NCI-H2196 treated with DMSO at 0.1 percent for 48 hours (cell line): ENCODE data around the gene RUSF1.
"Not testable (repeated sequence)": the region's sequence is repeated elsewhere in the genome, so short reads cannot be mapped to it uniquely, and the experiment has no call there.

ENCODE experiments used
- DNase-seq: peaks from one replicate; lab custom pipeline; 2025; ENCODE audit not compliant: unreplicated experiment; lab: John Stamatoyannopoulos, UW

The RUSF1 gene

DNA sequence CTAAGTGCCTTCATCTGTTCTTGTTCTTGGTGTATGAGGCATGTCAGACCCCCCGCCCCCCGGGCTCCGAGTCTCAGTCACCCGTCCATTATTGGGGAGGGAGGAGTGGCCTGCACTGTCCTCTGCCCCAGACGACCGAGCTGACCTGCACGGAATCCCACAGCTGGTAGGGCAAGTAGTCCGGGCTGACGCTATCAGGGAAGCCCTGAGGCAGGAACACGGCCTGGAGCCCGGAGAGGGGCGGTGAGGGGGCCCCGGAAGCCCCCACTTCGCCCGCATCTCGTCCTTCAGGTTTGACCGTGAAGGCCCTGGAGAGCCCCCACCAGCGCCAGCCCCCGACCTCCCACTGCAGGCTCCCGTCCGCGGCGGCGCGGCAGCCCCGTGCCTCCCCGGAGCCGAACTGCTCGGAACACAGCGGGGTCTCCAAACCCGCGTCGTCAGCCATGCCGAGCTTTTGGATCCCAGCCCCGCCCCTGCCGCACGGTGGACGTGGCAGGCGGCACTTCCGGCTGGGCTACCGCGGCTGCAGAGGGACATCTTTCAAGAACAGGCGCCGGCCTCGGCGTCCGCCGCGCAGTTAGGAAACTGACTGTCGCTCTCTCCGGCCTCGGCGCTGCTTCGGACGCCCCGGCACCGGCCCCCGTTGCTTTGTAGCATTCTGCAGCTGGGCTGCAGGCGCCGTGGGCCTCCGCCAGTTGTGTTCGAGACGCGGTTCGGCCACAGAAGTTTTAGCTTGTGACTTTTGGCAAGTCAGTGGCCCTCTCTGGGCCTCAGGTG is at the start of gene RUSF1:
RUSF1 (minus strand) TSS at position 463 of the 777 bp plus-strand sequence; CDS start at position 445, 18 bp downstream.
- peak; percentile 61 for DNase-seq

GRCh38 chr16:31542763-31543162 is 34.6 kb upstream of the RUSF1 start:
- no peak for DNase-seq

- DNase-seq = not testable (repeated sequence)
Observed at GRCh38 chr16:31539762-31540161, 31.6 kb upstream of the RUSF1 start.

GRCh38 chr16:31538243-31538598 is 30.0 kb upstream of the RUSF1 start:
- not testable (repeated sequence) for DNase-seq

- no peak for DNase-seq
Observed at GRCh38 chr16:31537362-31538242, 29.4 kb upstream of the RUSF1 start.

GRCh38 chr16:31536804-31537361 is 28.7 kb upstream of the RUSF1 start:
- no peak for DNase-seq

- DNase-seq = no peak
Observed at GRCh38 chr16:31535737-31536136, 27.5 kb upstream of the RUSF1 start.

DNA sequence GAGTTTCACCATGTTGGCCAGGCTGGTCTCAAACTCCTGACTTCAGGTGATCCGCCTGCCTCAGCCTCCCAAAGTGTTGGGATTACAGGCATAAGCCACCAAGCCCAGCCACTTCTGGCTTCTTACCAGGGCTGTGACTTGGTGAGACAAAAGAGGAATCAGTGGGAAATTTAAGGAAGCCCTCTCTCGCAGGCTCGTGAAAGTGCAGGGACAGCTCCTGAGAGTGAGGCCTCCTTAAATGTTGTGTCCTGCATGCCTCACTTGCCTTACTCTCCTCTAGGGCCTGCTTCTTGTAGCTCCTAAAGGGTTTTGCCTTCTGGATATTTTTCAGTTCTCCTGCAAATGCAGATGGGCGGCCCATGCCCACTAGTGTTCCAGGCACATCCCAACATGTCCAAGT is 24.7 kb upstream of the RUSF1 start:
- DNase-seq = no peak

DNA sequence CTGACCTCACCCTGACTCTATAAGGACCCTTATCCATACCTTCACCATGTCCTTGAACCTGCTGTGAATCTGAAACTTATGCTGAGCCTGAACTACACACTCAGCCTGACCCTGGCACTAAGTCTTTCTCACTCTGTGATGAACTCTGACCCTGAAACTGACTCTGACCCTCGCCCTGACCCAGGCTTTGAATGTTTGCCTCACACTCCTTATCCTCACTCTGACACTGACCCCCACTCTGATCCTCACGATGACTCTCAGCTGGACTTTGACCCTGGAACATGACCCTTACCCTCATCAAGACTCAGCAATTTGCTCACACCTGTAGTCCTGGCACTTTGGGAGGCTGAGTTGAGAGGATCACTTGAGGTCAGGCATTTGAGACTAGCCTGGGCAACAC is 23.9 kb upstream of the RUSF1 start:
- no peak for DNase-seq

DNA sequence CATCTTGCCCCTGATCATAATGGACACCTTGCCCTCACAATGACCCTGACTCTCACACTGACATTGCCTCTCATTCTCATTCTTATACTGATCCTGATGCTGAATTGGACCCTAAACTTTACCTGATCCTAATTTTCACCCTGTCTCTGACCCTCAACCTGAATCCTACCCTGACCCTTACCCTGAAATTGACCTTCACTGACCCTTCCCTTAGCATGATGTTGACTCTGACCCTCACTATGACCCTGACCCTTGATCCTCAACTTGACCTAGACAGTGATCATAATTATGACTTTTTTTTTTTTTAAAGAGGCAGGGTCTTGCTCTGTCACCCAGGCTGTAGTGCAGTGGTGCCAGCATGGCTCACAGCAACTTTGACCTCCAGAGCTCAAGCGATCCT is 22.9 kb upstream of the RUSF1 start:
- DNase-seq = no peak

DNA sequence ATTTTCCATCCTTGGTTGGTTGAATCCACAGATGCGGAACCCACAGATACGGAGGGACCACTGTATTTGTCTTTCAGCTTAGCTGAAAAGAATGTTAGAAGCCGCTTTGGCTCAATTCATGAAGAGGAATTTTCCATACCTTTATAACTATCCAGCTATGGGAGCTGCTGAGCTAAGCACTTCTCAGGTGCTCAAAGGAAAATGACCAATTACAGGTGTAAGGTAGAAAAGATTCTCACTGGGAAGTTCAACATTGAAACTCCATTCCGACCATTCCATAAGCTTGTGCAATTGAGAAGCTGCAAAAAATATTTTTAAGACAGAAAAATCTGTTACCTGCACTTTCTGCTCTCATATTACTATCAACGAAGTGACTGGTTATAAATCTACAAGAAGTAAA is 22.2 kb upstream of the RUSF1 start:
- no peak for DNase-seq

DNA sequence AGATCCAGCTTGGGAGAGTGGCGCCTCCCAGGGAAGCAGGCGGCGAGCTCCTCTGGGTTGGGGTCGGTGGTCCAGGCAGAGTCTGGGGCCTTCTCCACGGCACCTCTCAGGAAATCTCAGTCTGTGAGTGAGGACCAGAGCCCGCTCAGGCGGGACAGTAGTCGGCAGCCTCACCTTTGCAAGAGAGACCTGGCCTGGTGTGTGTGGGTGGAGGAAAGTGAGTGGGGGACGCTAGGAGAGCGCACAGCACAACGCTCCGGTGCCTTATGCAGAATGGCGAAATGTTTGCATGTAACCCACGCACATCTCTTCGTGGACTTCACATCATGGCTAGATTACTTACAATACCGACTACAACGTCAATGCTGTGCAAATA is 21.7 kb upstream of the RUSF1 start:
- no peak for DNase-seq

DNA sequence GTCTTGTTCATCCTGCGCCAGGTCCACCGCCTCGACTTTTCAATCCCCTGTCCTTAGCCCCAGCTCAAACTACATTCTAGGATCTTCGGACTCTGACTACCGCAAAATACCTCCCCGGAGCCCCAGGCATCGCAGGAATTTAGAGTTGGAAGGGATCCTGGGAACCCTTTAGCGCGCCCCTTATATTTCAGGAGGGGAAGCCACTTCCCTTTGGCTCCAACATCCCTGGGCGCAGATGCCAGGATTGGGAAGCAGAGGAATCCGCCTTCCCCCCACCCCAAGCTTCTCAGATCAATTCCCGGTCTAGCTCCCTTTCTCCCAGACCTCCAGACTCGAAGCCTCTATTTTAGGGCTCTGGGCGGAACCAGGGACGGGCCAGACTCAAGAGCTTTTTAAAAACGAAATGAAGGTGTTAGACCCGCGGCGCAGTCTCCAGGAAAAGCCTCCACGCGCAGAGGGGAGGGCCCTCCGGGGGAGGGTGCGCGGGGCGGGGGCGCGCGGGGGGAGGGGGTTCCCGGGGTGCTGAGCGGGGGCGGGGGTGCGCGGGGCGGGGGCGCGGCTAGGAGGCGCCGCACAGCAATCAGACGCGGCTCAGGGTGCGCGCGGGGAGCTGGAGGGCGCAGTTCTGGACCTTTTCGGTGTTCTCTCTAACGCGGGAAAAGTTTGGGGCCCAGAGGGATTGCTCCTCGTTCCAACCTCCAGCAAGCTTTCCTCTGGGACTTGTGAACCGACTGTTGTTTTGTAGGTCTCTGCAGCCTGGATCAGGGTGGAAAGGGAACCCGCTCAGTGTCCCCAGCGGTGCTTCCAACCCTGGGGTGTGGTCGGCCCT is 21.1 kb upstream of the RUSF1 start:
- no peak for DNase-seq

DNA sequence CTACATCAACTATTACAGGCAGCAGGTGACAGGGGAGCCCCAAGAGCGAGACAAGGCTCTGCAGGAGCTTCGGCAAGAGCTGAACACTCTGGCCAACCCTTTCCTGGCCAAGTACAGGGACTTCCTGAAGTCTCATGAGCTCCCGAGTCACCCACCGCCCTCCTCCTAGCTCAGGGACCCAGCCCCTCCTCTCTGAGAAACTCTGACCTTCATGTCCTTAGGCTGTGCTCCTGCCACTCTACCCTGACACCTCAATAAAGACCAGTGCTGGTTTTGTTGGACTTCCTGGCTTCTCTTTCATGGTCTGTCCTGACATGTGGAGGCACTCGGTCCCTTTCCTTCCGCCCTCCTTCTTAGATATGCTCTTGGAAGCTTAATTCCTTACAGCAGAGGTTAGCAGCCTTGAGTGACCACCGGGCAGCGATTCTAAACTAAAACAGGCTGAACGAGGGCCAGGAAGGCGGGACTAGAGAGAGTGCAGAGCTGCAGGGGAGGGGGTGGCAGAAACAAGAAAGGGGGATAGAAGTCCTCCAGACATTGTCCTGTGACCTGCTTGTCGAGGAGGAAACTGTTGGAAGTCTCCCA is 20.4 kb upstream of the RUSF1 start:
- DNase-seq = no peak

DNA sequence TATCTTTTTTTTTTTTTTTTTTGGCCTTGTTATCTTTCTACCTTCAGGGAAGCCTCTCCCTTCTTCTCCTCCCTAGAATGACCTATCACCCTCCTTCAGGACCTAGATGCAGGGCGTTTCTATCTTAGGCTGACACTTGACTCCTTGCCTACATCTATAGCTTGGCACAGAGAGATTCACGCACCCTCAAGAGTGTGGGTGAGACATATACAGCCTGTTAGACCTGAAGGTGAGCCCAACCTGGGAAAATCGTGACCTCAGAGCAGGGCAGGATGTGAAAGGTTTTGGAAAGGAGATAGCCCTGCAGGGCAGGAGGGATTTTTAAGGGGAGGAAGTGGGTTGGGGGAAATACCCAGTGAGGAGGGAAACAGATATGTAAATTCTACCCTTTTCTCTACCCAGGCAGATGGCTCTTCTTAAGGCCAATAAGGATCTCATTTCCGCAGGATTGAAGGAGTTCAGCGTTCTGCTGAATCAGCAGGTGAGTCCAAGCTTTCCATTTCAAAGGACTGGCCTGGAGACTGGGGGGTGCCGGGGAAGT is 19.6 kb upstream of the RUSF1 start, which contains the start of gene AHSP:
AHSP (plus strand) TSS at position 167 of the 541 bp plus-strand sequence; CDS start at position 407, 240 bp downstream.
- no peak for DNase-seq

GRCh38 chr16:31525113-31525512 is 16.9 kb upstream of the RUSF1 start:
- DNase-seq = no peak

DNA sequence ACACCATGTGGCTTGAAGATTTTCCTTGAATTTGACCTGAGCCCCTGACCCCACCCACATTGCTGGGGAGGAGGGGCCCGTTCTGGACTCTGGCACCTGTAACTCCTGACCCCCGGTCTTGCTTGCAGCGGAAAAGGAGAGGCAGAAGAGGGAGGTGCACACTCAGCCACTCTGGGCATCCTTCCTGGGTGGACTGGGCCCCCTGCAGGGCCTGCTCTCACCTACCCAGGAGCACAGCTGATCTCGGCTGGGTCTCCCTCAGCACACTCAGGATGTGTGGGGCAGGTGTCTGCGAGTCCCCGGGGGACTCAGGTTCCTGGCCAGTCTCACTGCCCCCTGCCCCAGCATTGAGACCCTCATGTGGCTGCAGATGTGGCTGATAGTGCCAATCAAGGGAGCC is 15.6 kb upstream of the RUSF1 start:
- DNase-seq = not testable (repeated sequence)

DNA sequence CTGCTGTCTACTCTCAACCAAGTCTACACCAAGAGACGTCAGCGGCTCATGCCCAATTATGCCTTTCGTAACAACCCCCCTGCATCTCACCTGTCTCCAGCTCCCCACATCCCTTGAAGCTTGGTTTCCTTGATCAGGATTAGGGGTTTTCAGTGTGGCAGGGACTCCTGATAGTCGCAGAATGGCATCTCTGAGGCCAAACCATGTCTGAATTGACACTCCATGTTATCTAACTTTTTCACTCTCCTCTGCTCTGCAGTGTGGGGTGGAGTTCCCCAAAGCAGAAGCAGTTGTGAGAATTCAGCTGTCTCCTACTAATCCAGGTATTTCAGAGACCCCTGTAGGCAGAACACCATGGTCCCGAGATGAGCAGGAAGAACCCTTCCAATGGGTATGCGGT is 13.9 kb upstream of the RUSF1 start:
- DNase-seq = no peak

GRCh38 chr16:31521368-31521767 is 13.2 kb upstream of the RUSF1 start:
- no peak for DNase-seq

GRCh38 chr16:31519759-31520431 is 11.7 kb upstream of the RUSF1 start:
- no peak for DNase-seq
